ENCODE measurements around the gene TXN2.

Gene TXN2

DNA sequence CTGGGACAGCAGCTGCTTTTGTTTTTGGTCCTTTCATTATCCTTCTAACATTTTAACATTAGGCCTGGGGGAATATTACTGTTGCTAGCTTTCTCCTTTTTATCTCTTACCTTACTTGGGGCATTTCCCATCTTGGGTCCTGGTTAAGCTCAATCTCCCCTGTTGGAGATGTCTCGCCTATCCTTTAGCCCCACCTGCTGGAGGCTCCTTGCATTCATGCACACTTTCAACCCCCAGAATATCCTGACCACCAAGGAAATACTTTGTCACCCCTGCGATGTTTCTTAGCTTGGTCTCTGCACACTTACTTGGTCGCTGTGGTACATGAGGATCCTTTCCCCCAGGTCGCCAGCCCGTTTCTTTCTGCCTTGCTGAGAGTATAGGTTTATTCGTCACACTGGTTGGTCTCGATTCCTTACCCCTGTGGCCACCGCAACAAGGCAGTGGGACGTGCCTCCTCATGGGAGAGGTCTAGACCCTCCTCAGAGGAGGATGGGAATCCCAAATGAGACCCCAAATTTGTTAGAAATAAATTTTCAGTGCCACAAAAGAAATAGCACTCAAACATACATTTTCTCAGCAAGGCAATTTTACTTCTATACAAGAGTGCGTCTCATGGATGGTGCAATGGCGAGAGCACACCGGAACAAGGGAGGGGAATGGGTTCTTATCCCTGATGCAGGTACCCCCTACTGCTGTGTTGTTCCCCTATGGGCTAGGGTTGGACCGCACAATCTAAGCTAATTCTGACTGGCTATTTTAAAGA, 5.4 kb upstream of the TXN2 start:
- DNase-seq (ENCODE audit: low read depth in 2 of 3, low spot score in 2 of 3), result peak in 1 of 3 experiments; percentile 13

DNA sequence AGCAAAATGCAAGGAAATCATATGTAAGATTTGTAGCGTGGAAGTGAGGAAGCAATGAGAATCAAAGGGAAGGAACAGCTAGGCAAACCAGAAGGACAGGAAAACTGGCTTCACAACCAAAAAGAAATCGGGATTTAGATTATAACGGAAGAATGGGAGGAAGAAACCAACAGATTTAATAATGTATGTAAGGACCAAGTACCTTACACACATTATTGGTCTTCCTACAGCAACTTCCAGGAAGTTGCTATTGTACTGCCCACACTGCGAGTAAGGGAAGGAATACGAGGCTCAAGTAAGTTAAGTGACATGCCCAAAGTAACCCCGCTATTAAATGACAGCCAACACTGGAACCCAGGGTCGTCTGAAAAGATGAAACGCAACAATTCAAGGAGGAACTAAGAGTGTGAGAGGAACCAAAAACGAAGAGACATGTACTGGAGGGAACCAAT, 473 bp downstream of the TXN2 start:
- no peak for DNase-seq (ENCODE audit: low read depth in 2 of 3, low spot score in 2 of 3)

DNA sequence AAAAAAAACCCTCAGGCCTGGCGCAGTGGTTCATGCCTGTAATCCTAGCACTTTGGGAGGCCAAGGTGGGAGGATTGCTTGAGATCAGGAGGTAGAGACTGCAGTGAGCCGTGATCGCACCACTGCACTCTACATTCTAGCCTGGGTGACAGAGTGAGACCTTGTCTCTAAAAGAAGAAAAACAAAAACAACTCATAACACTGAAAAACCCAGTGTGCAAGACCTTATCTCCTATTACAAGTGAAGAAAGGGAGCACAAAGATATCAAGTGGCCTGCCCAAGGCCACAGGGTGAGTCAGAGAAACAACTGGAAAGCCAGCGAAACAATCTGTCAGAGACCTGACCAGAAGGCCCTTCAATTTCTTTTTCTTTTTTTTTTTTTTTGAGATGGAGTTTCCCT, 2.5 kb downstream of the TXN2 start:
- DNase-seq (ENCODE audit: low read depth in 2 of 3, low spot score in 2 of 3), result no peak

- no peak for DNase-seq (ENCODE audit: low read depth in 2 of 3, low spot score in 2 of 3)
Measured at GRCh38 chr22:36475341-36475740, 6.1 kb downstream of the TXN2 start.

- DNase-seq (ENCODE audit: low read depth in 2 of 3, low spot score in 2 of 3), result no peak
Measured at GRCh38 chr22:36472689-36473088, 8.8 kb downstream of the TXN2 start.

DNA sequence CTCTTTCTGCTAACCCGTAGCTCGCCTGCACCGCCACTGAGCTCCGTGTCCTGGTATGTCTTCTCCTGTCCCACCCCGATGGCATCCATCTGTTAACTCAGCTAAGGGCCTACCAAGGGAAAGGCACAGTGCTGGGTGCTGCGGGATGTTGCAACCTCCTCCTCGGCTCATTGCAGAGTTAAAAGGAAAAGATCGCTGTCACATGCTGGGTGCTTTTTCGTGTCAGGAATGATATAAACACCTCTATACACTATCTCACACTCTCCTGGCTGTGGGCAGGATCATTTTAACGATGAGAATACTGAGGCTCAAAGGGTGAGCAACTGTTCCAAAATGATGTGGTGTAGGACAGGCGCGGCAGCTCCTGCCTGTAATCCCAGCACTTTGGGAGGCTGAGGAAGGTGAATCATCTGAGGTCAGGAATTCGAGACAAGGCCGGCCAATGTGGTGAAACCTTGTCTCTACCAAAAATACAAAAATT, 10.1 kb downstream of the TXN2 start:
- DNase-seq (ENCODE audit: low read depth in 2 of 3, low spot score in 2 of 3), result no peak

- DNase-seq (ENCODE audit: low read depth in 2 of 3, low spot score in 2 of 3), result no peak
Measured at GRCh38 chr22:36470994-36471331, 10.5 kb downstream of the TXN2 start.

DNA sequence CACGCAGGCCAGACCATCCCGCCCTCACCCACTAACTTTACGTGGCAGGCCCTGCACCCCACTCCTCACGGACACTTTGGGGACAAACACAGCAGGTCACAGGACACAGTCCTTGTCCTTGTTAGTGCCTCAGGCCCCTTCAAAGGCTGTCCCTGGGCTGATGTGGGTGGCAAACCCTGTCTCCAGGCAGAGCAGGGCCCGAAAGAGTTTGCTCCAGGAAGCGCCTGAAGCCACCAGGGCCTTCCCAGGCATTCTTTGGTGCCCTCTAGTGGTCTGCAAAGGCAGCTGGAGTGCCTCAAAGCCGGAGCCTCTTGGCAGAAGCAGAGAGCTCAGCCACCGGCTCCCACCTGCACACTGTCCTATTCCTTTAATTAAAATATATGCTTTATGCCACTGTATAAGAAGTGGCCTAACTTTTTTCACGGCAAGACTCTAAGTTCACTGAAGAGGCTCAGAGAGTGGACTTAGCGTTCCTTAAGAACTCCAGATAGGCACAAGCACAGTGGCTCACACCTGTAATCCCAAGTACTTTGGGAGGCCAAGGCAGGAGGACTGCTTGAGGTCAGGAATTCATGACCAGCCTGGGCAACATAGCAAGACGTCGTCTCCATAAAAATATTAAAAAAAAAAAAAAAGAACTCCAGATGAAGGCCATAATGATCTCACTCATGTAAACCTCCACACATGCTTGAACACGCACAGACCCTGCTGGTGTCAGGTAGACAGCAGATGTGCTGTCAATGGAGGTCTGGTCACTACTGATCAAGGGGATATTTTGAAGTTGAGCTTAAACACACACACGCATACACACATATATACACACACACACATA, 11.1 kb downstream of the TXN2 start:
- DNase-seq (ENCODE audit: low read depth in 2 of 3, low spot score in 2 of 3), result peak; percentile 35 to 63 (median 48)

GRCh38 chr22:36469094-36469710, 12.2 kb downstream of the TXN2 start:
- DNase-seq (ENCODE audit: low read depth in 2 of 3, low spot score in 2 of 3), result no peak

DNA sequence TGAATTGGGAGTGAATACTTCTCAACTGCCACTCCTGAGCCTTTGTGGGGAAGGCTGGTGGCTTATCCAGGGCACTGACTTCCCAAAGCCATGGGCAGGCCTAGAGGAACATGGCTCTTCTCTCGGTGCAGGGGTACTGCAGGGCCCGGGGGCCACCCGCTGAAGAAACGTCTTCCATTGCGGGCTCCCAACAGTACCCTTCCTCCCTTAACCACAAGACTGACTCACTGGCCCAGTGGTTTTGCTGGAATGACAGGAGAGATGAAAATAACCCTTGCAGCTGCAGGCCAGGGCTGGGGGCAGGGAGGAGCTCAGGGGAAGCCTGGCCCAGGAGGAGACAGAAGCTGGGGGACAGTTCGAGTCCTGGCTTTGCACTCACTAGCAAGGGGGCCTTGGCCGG, 13.5 kb downstream of the TXN2 start:
- DNase-seq (ENCODE audit: low read depth in 2 of 3, low spot score in 2 of 3), result no peak

- no peak for DNase-seq (ENCODE audit: low read depth in 2 of 3, low spot score in 2 of 3)
Measured at GRCh38 chr22:36467042-36467810, 14.2 kb downstream of the TXN2 start.

GRCh38 chr22:36466258-36466657, 15.2 kb downstream of the TXN2 start:
- no peak for DNase-seq (ENCODE audit: low read depth in 2 of 3, low spot score in 2 of 3)

DNA sequence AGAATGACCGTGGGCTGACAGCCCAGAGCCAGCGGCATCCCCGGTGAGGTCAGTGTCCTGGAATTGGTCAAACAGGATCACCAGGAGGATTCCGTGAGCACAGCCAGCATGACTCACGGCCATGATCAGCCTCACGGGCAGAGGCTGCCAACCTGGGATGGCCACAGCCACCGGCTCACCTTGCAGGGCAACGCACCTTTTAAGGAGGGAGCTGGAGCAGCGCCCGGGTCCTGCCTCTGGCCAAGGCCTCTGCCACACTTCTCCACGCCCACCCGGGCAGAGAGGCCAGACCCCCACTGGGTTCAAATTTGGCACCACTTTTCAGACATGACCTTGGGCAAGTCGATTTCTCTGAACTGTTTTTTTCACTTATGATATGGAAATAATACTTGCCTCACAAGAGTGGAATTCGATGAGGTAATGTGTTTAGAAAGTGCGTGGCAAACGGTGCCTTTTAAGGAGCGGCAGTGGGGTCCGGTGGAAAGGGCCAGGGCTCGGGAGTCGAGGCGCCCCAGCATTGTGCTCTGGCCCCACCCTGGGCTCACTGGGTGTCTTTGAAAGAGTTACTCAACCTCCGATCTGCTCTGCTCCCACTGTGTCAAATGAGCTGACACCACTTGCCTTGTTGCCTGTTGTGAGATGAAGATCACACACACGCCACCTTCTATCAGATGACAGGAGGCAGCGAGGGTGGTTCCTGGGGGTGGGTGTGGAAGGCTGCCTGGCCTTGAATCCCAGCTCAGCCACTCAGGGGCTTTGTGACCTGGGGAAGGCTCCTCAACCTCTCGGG, 16.0 kb downstream of the TXN2 start:
- DNase-seq (ENCODE audit: low read depth in 2 of 3, low spot score in 2 of 3), result no peak

DNA sequence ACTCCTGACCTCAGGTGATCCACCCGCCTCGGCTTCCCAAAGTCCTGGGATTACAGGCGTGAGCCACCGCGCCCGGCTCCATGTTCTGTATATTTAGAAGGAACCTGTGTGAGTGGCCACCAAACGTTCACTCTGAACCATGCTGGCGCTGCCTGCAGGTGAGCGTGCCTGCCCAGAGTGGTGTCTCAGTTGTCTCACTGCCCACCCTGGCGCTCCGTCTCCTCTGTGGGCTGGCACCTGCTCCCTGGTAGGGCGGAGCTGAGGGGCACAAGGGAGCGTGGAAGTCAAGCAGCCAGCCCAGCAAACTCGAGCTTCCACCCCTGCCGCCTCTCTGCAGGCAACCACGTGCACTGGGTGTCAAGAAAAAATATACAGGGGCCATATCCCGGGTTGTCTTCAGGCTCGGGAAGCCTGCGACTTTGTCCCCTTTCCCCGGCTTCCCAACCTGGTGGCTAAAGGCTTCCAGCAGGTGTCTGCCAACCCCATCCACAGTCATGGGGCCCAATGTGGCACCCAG, 16.7 kb downstream of the TXN2 start:
- no peak for DNase-seq (ENCODE audit: low read depth in 2 of 3, low spot score in 2 of 3)

- DNase-seq (ENCODE audit: low read depth in 2 of 3, low spot score in 2 of 3), result no peak
Measured at GRCh38 chr22:36463783-36464184, 17.7 kb downstream of the TXN2 start.

DNA sequence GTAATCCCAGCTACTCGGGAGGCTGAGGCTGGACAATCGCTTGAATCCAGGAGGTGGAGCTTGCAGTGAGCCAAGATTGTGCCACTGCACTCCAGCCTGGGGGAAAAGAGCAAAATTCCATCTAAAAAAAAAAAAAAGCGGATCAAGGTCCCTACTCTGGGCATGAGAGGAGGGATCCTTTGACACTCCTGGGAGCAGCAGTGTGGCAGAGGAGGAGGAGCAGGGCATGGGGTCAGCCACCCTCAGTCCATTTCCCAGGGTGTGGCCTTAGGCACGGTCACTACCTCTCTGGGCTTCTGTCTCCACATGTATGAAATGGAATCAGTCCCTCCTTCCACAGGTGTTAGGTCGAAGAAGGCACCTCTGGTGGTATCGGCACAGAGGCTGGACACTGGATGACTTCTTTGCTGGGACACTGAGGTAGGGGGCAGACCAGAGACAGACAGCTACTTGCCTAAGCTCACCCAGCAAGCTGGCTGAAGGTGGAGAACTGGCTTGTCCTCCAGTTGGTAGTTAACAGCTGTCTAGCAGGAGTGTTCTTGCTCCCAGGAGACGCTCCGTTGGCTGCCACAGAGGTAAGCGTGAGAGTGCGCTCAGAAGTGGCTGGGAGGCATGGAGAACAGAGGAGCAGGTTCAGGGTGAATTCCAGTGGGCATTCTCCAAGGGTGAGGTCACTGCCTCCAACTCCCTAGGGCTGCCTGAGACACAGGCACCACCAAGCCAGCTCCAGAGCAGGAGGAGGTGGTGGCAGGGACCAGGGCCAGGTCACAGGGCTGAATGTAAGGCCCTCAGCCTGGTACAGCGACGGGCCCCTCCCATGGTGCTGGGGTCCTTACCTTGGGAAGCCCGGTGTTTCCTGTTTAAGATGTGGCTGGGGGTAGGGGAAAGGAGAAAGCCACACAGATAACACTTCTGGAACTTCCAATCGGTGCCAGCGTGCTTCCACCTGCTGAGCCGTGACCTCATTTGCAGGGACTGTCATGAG, 19.5 kb downstream of the TXN2 start:
- no peak for DNase-seq (ENCODE audit: low read depth in 2 of 3, low spot score in 2 of 3)

GRCh38 chr22:36460202-36460601, 21.2 kb downstream of the TXN2 start:
- DNase-seq (ENCODE audit: low read depth in 2 of 3, low spot score in 2 of 3), result no peak

- DNase-seq (ENCODE audit: low read depth in 2 of 3, low spot score in 2 of 3), result no peak
Measured at GRCh38 chr22:36457688-36458450, 23.6 kb downstream of the TXN2 start.

All from activated CD8-positive, alpha-beta memory T cell treated with anti-CD3 and anti-CD28 coated beads for 48 hours (primary cell).